ENCODE results near the gene CD300C.

- TF ChIP-seq CTCF (IDR thresholded peaks at IDR 0.05; ENCODE audit: insufficient read depth, low read length, poor library complexity, severe bottlenecking) (no peak), EZH2phosphoT487 (conservative IDR thresholded peaks at IDR 0.05; ENCODE audit: low read length) (no peak)
Observed at GRCh38 chr17:74569020-74570003, 23.4 kb upstream of the CD300C start.

All from SU-DHL-6 (cell line).